ENCODE data around the gene TSPEAR.

TSPEAR gene

GRCh38 chr21:44711327-44712202, at the start of gene TSPEAR:
Gene TSPEAR, minus strand, starts transcription at chr21:44711572. Its CDS starts 58 bp downstream, at chr21:44711514.
- DNase-seq, result no peak

GRCh38 chr21:44760376-44760775, 49.0 kb upstream of the TSPEAR start:
- no peak for DNase-seq

GRCh38 chr21:44759628-44760285, 48.4 kb upstream of the TSPEAR start:
- no peak for DNase-seq

- no peak for DNase-seq
These were observed 47.6 kb upstream of the TSPEAR start for GRCh38 chr21:44758781-44759627.

- no peak for DNase-seq
These were observed 46.8 kb upstream of the TSPEAR start for GRCh38 chr21:44758141-44758561.

- no peak for DNase-seq
These were observed 46.4 kb upstream of the TSPEAR start for GRCh38 chr21:44757731-44758130.

- no peak for DNase-seq
These were observed 45.2 kb upstream of the TSPEAR start for GRCh38 chr21:44756423-44757185.

GRCh38 chr21:44755227-44755626, 43.9 kb upstream of the TSPEAR start:
- DNase-seq, result no peak

GRCh38 chr21:44753357-44753756, 42.0 kb upstream of the TSPEAR start:
- DNase-seq, result no peak

GRCh38 chr21:44752671-44753235, 41.4 kb upstream of the TSPEAR start:
- no peak for DNase-seq

- no peak for DNase-seq
These were observed 40.6 kb upstream of the TSPEAR start for GRCh38 chr21:44751799-44752636.

GRCh38 chr21:44751186-44751798, 39.9 kb upstream of the TSPEAR start:
- no peak for DNase-seq

GRCh38 chr21:44750675-44751025, 39.3 kb upstream of the TSPEAR start:
- no peak for DNase-seq

- DNase-seq, result no peak
These were observed 38.6 kb upstream of the TSPEAR start for GRCh38 chr21:44749759-44750674.

GRCh38 chr21:44749116-44749758, 37.9 kb upstream of the TSPEAR start:
- DNase-seq, result no peak

GRCh38 chr21:44748621-44749020, 37.2 kb upstream of the TSPEAR start:
- no peak for DNase-seq

- DNase-seq, result peak; percentile 51
These were observed 31.2 kb upstream of the TSPEAR start for GRCh38 chr21:44742418-44743153.

- DNase-seq, result no peak
These were observed 30.5 kb upstream of the TSPEAR start for GRCh38 chr21:44741921-44742320.

Measured in SHP77 treated with DMSO at 0.1 percent for 48 hours (cell line).